Stimulated activated CD4-positive, alpha-beta T cell treated with anti-CD3 and anti-CD28 coated beads, Interleukin-12 subunit alpha, Interleukin-12 subunit beta, amount 100 ng/mL, for 48 hours (primary cell): ENCODE results near the gene HSP90AB1.

Experiments used
- DNase-seq, 3 donors: peaks; one replicate each; pipeline ENCODE4 v3.0.0-alpha.2; 2020; ENCODE audit warnings: low read depth in 2 of 3, low spot score in 1 of 3

Gene HSP90AB1

GRCh38 chr6:44265722-44266233, 18.9 kb downstream of the HSP90AB1 start:
- DNase-seq: no peak

DNA sequence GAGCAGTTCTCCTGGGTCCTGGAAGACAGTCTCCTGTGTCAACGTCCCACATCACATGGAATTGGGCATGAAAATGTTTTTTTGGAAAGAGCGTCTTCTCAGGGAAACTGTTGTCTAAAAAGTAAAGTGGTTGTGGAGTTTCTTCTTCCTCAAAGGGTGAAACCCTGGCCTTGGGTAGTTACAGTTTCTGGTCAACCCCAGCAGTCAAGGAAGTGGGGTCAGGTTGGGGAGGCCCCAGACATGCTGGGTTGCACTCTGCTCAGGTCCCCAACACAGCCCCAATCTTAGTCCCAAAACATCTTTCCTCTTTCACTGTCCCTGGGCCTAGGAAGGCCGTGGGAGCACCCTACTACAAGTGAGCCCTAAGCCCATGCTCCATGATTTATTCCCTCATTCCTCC, 19.4 kb downstream of the HSP90AB1 start:
- DNase-seq: no peak

DNA sequence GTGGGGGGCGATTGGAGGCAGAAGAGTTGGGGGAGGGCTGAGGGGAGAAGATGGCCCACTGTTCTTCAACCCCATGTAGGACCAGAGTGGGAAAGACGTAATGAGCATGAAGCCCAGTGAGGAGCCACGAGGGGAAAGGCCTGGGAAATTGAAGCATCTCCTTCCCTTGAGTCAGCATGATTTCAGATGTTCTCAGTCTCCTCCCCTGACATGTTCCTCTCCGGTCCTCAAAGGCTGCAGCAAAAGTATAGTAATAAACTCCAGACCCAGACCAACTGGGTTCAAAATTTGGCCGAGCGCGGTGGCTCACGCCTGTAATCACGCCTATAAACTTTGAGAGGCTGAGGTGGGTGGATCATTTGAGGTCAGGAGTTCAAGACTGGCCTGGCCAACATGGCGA, 20.4 kb downstream of the HSP90AB1 start:
- no peak for DNase-seq

GRCh38 chr6:44268095-44268628, 21.3 kb downstream of the HSP90AB1 start:
- peak; percentile 40 to 69 (median 40) for DNase-seq

DNA sequence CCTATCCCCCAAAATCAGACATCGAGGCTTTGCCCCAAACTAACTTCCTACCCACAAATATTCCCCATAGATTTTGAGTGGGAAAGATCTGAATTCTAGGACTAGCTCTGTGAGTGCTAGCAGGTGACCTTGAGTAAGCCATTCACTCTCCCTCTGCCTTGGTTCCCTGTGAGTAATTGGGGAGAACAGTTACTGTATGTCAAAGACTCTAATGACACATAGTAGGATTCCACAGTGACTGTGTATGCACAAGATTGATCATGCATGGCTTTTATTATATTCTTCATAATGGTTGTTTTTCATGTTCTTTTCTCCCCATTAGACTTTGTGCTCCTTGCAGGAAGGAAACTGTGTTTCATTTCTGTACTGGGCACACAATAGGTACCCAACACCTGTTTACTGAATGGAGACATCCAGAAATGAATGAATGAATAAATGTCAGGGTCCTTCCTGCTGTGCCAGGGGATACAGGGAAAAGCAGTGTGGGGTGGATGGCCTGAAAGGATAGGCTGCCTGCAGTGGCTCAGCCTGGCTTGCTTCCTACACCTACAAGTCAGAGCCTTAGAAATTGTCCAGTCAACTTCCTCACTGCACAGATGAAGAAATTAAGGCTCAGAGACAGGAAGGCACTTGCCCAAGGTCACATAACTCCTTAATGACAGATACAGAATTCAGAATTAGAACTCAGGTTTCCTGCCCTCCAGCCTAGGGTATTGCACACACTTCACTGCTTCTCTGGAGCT, 22.4 kb downstream of the HSP90AB1 start:
- no peak for DNase-seq

DNA sequence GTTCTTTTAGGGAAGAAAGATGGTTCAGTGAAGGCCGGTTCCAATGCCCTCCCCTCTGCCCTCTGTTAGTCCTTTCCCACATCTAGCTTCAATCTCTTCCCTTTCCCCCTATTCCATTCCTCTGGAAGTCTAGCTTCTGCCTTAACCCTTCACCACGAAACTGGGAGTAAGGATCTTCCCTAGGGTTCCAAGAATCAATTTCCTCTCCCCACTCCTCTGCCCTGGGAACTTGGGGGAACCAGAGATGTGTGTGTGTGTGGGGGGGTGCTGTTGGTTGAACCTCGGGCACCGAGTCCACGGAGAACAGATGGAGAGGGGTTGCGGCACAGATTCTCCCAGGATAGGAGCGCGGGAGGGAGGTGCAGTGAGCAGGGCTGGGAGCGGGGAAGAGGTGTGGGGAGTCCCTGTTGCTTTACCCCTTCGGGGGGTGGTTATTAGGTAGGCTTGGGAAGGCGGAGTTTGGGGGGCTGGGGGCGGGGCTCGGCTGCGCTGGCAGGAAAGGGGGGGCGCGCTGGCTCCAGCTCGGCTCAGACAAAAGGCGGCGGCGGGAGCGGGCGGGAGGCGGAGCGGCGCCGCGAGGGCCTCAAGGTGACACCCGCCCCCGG, 23.1 kb downstream of the HSP90AB1 start, which contains the start of gene TMEM151B:
Gene TMEM151B, plus strand, starts transcription at position 530 of the 605 bp plus-strand sequence. CDS start 293 bp downstream, outside the sequence.
- no peak for DNase-seq

DNA sequence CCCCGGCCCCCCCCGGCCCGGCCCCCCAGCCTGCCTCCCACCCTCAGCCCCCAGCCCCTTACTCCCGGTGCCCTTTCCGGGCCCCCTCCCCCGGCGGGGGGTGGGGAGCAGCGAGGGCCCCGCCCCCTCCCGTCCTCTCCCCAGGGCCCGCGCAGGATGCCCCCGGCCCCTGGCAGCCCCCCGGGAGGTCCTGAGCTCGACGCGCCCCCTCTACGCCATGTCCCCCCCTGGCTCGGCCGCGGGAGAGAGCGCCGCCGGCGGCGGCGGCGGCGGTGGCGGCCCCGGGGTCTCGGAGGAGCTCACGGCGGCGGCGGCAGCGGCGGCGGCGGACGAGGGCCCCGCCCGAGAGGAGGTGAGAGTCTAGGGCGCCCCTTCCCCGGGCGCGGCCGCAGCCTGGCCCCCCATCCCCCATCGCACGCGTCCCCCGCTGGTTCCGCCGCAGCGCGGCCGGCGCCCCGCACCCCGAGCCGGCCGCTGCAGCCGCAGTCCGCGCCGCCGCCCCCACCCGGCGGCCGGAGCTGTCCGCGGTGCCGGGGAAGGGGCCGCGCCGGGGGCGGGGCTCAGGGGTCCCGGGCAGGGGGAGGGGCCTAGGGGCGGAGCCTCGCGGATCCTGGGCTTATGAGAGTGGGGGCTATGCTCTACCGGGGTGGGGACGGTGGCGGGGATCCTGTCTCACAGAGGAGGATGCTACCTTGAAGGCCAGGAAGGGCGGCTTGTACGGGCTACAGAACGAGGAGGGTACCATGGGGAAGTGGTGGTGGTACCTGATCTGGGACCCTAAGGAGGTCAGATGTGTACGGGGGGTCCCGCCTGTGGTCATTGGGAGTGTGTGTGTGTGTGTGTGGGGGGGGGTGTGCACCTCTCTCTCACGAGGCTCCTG, 23.9 kb downstream of the HSP90AB1 start:
- DNase-seq: no peak

GRCh38 chr6:44271406-44271723, 24.5 kb downstream of the HSP90AB1 start:
- DNase-seq: no peak

DNA sequence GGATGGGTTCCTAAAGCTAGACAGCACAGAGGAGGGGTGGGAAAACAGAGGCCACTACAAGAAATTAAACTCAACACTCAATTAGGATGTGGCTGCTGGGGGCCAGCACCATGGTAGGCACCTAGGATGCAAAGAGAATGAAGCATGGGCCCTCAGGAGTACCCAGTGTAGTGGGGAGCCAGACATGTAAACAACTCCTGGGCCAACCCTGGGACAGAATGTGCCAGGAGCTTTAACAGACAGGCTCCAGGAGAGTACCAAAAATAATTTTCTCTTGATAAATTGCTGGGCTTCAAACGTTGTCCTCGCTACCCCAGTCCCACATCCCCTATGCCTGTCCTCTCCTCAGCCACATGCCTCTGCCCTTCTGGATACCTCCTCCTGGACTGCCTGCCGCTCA, 25.0 kb downstream of the HSP90AB1 start:
- no peak for DNase-seq

DNA sequence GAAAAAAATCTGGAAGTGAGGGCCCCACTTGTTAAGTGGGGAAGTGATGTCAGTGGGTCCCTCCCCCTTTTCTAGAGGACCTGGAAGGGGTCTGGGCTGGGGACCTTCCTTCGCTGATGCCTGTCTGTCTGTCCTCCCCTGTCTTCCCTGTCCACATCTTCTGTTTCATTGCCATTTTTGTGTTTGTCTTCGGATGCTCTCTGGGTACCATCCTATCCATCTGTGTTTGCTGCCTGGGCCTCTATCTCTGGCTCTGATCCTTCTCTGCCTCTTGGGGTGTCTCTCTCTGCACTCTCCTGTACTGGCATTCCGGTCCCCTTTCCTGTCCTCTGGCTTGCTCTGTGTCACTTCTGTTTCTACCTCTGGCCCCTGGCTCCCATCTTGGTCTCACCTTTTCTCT, 25.6 kb downstream of the HSP90AB1 start:
- no peak for DNase-seq

GRCh38 chr6:44272999-44273566, 26.2 kb downstream of the HSP90AB1 start:
- no peak for DNase-seq

GRCh38 chr6:44273617-44274016, 26.7 kb downstream of the HSP90AB1 start:
- no peak for DNase-seq

- no peak for DNase-seq
Observed at GRCh38 chr6:44275271-44275748, 28.4 kb downstream of the HSP90AB1 start.

DNA sequence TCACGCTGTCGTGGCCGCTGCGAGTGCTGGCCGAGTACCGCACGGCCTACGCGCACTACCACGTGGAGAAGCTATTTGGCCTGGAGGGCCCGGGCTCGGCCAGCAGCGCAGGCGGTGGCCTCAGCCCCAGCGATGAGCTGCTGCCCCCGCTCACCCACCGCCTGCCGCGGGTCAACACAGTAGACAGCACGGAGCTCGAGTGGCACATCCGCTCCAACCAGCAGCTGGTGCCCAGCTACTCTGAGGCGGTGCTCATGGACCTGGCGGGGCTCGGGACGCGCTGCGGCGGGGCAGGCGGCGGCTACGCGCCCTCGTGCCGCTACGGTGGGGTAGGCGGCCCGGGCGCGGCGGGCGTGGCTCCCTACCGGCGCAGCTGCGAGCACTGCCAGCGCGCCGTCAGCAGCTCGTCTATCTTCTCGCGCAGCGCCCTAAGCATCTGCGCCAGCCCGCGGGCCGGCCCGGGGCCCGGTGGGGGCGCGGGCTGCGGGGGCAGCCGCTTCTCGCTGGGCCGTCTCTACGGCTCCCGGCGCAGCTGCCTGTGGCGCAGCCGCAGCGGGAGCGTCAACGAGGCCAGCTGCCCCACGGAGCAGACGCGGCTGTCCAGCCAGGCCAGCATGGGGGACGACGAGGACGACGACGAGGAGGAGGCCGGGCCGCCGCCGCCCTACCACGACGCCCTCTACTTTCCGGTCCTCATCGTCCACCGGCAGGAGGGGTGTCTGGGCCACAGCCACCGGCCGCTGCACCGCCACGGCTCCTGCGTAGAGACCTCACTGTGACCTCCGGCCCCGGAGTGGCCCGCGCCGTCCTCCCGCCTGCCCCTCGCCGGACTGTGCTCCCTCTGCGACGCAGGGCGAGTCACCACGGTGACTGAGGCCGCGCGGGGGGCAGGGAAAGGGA, 29.1 kb downstream of the HSP90AB1 start:
- DNase-seq: no peak

DNA sequence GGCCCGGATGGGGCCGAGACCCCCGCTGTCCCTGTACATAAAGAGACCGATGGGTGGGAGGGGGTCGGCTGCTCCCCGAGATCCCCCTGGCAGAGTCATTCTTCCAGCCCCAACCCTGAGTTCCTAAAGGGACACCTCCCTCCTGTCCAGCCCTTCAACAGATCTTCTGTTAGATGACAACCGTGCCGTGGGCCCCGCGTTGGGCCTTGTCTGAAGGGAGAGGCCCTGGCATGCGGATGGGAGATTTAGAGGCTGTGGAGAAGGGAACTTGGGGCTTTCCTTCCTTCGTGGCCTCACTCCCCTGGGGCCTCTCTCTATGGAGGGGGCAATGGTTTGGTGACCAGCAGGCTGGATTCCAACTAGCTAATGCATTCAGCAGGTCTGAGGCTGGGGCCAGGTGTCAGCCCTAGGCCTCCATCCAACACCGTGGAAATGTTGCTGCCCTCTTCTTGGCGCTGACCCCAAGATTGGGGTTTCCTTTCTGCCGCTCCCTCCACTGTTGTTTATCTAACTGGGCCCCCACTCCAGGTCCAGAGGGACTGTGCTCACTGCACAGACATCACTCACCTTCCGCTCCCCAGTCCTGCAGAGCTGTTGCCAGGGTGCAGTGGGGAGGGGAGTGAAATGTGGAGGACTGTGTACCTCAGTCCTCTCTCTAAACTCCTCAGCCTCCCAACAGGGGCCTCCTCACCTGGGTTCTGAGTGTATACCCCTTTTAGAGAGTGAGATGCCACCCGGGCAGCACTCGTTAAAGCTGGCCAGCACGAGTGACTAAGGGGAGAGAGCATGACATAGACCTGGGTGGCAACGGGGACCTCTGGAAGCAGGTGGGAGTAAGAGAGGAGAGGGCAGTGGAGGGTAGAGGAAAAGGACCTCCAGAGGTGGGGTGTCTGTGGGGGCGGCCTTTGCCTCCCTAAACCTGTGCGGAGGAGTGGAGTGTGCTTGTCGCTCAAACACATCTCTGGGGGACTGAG, 30.1 kb downstream of the HSP90AB1 start:
- DNase-seq: no peak

DNA sequence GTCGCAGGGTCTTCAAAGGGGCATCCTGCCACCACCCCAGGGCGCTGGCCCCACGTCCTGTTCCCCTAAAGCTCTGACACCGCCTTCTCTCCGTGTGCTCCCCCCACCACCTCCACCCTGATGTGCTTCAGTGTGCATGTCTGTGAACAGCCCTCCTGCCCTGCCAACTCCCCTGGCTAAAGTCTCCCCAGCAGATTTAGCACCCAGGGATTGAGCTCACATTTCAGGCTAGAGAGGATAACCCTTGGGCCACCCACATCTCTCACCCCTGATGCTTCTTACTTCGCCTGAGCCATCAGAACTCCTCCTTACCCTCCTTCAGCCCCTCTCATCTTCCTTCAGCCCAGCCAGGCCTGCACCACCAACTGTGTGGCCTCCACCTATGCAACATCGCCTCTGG, 30.9 kb downstream of the HSP90AB1 start:
- no peak for DNase-seq

DNA sequence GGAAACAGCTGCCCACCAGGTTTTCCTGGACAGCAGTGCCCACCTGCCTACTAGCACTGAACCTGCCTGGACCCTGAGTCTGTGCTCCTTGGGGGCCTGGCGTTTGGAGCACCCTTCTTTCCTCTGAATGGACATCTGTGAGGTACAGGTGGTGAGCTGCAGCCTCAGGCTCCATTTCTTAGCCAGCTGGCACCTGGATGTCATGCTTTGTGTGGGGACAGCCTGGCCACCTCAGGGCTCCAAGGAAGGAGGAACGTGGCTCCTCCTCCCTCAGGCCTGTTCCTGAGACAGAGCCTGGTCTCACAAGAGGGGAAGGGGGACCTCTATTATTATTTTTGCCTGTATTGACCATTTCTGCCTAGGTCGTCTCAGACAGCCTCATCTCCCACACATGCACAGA, 31.4 kb downstream of the HSP90AB1 start:
- no peak for DNase-seq

DNA sequence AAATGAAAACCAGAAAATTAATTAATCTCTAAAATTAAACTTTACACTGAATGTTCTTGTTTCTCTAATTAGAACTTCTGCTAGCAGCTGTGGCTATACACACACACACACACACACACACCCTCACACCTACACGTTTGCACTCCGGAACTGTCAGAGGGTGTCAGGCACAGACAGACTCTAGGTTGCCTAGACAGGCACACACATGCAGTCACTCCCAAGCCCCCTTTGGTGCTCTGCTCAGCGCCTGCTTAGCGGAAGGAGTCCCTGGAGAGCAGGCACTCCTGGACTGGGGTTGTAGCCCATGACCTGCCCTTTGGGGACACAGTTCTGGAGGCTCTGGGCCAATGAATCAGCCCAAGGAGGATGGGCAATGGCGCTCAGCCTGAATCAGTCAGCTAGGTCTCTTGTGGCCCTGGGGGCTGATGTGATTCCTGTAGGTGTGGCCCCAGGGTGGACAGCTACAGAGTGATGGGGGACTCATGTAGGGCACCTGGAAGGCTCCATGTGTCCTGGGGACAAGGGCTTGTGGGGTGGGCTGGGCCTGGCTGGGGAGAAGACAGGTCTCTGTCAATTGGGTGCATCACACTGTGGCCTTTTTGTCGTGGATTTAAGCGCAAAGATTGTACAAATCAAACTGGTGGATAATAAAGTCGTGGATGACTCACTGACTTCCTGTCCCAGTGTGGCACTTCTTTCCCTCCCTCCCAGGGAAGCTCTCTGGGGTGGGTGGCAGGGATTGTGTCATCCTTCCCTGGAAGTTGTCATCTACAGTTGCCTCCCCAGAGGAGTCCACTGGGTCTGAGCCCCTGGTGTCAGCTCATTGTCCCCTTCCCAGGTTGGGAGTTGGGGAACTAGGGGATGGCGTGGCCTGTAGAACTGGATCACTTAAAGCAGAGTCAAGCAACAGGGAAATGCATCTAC, 32.1 kb downstream of the HSP90AB1 start:
- no peak for DNase-seq
